GM12878 (cell line): ENCODE measurements around the gene EML5. TPM values are rescaled to one million over a fixed set of nuclear protein-coding genes. Genes with fewer than 3 reads are reported as not detected.

Experiments used
- ATAC-seq: fragments of 200-7000 bp; cut with Tn5 transposase; 3 replicates; pipeline ENCODE4 v1.9.1; 2020; ENCODE audit warnings: mild to moderate bottlenecking, moderate library complexity
- BruUV-seq: library from RNA; stranded (reverse); fragments of 400-500 nt; replicated peaks from 2 replicates; lab custom pipeline; 2021; lab: Mats Ljungman, UMichigan
- CTCF ChIA-PET: fragments of 300-600 bp; sonication (Branson Sonifier 250); formaldehyde crosslinking; extraction: SDS; loops from one replicate; lab custom pipeline; 2021; ENCODE audit warnings: inconsistent platforms; lab: Yijun Ruan, JAX
- POLR2A ChIA-PET: fragments of 350-600 bp; formaldehyde crosslinking; extraction: SDS; loops from one replicate; lab custom pipeline; 2021; ENCODE audit warnings: inconsistent platforms; lab: Charles Lee
- RAD21 ChIA-PET: fragments of 300-600 bp; sonication (Branson Sonifier 250); formaldehyde crosslinking; loops from one replicate; lab custom pipeline; 2023; ENCODE audit warnings: antibody characterized with exemption; ENCODE audit not compliant: unreplicated experiment; lab: Charles Lee
- SMC1A ChIA-PET: fragments of 300-600 bp; sonication (Branson Sonifier 250); formaldehyde crosslinking; loops from one replicate; lab custom pipeline; 2023; ENCODE audit not compliant: unreplicated experiment, uncharacterized antibody; lab: Charles Lee
- DNase-seq: peaks from one replicate; pipeline ENCODE4 v3.0.0-alpha.2; 2011; ENCODE audit warnings: low read depth, low spot score
- FAIRE-seq: peaks from 3 replicates; lab custom pipeline; 2011; peaks lifted over from hg19 to GRCh38; lab: Jason Lieb, UNC
- H2AFZ ChIP-seq: 2 replicates; pipeline ENCODE4 v1.6.0; 2011; ENCODE audit warnings: low read depth, low read length, control low read depth; ENCODE audit not compliant: control insufficient read depth
- H3K27ac ChIP-seq: 2 replicates; pipeline ENCODE4 v1.5.1; 2011; ENCODE audit warnings: control low read depth; ENCODE audit not compliant: control insufficient read depth, insufficient read depth
- H3K27me3 ChIP-seq, 2 experiments: replicated peaks in 1 of 2; 2 replicates each; pipeline versions ENCODE4 v1.6.0 to v1.6.1; 2011; ENCODE audit warnings: low read length in 1 of 2; ENCODE audit not compliant: control insufficient read depth in 2 of 2, insufficient read depth in 2 of 2
- H3K36me3 ChIP-seq, 2 experiments: 2 replicates each; pipeline ENCODE4 v1.5.1; 2011; ENCODE audit warnings: low read length in 1 of 2; ENCODE audit not compliant: control insufficient read depth in 2 of 2, insufficient read depth in 2 of 2
- H3K4me1 ChIP-seq: 2 replicates; pipeline ENCODE4 v1.6.1; 2011; ENCODE audit warnings: mild to moderate bottlenecking, low read length, moderate library complexity, mixed read lengths; ENCODE audit not compliant: control insufficient read depth, insufficient read depth
- H3K4me2 ChIP-seq: 2 replicates; pipeline ENCODE4 v1.6.0; 2011; ENCODE audit warnings: control low read depth; ENCODE audit not compliant: control insufficient read depth, insufficient read depth
- H3K4me3 ChIP-seq: fragments of 200-600 bp; sonication (generic); 2 replicates; pipeline ENCODE4 v1.5.1; 2016
- H3K79me2 ChIP-seq: 2 replicates; pipeline ENCODE4 v1.6.0; 2011; ENCODE audit warnings: low read length; ENCODE audit not compliant: control insufficient read depth, insufficient read depth
- H3K9ac ChIP-seq: 2 replicates; pipeline ENCODE4 v1.8.0; 2011; ENCODE audit warnings: low read length, control low read depth, mixed read lengths; ENCODE audit not compliant: control insufficient read depth, insufficient read depth
- H3K9me3 ChIP-seq: replicated peaks from 3 replicates; pipeline ENCODE4 v1.5.1; 2011; ENCODE audit warnings: mild to moderate bottlenecking, low read length; ENCODE audit not compliant: control insufficient read depth, insufficient read depth
- H4K20me1 ChIP-seq: 2 replicates; pipeline ENCODE4 v1.6.0; 2011; ENCODE audit not compliant: control insufficient read depth, insufficient read depth
- BMI1 ChIP-seq: fragments of 450-650 bp; IDR thresholded peaks from 2 replicates; pipeline ENCODE4 v1.6.1; 2016; ENCODE audit warnings: mild to moderate bottlenecking, moderate library complexity, borderline replicate concordance
- BRCA1 ChIP-seq: IDR thresholded peaks from 2 replicates; pipeline ENCODE4 v1.6.1; 2011; ENCODE audit warnings: low read depth, low read length, improper control_type of control experiment
- CHD4 ChIP-seq: fragments of 200-600 bp; sonication (generic); IDR thresholded peaks from 2 replicates; pipeline ENCODE4 v1.6.1; 2016; ENCODE audit warnings: mild to moderate bottlenecking
- CREB1 ChIP-seq: IDR thresholded peaks from 2 replicates; pipeline ENCODE4 v1.6.1; 2012; ENCODE audit warnings: low read depth, mild to moderate bottlenecking, inconsistent platforms
- EP300 ChIP-seq, 2 experiments: fragments of 150-350 bp in 1 of 2; IDR thresholded peaks; 2 replicates each; pipeline ENCODE4 v1.6.1; 2011 to 2012; ENCODE audit warnings: low read depth in 2 of 2, low read length in 2 of 2, borderline replicate concordance in 1 of 2, improper control_type of control experiment in 1 of 2, inconsistent platforms in 1 of 2; ENCODE audit not compliant: control insufficient read depth in 1 of 2
- ETV6 ChIP-seq, 2 experiments: fragments of 450-650 bp in 1 of 2; IDR thresholded peaks in 1 of 2; conservative IDR thresholded peaks in 1 of 2; 2 replicates each; pipeline ENCODE4 v1.6.1; 2014; ENCODE audit warnings: antibody characterized with exemption in 1 of 2, borderline replicate concordance in 1 of 2, low read depth in 1 of 2, mild to moderate bottlenecking in 1 of 2, moderate library complexity in 1 of 2
- FOXK2 ChIP-seq: fragments of 450-650 bp; IDR thresholded peaks from 2 replicates; pipeline ENCODE4 v1.6.1; 2017; ENCODE audit warnings: mild to moderate bottlenecking, moderate library complexity
- JUND ChIP-seq: IDR thresholded peaks from 2 replicates; pipeline ENCODE4 v1.6.1; 2012; ENCODE audit warnings: low read depth, mild to moderate bottlenecking, low read length, improper control_type of control experiment, moderate library complexity
- KAT2A ChIP-seq: conservative IDR thresholded peaks from 2 replicates; pipeline ENCODE4 v1.6.1; 2011; ENCODE audit warnings: low read depth, low read length; ENCODE audit not compliant: control insufficient read depth
- SREBF2 ChIP-seq: IDR thresholded peaks from 2 replicates; pipeline ENCODE4 v1.6.1; 2012; ENCODE audit warnings: mild to moderate bottlenecking, low read length
- TCF12 ChIP-seq: IDR thresholded peaks from 2 replicates; pipeline ENCODE4 v1.6.1; 2011; ENCODE audit warnings: low read depth, mild to moderate bottlenecking, low read length
- YY1 ChIP-seq: IDR thresholded peaks from 2 replicates; pipeline ENCODE4 v1.6.1; 2011; ENCODE audit warnings: low read depth, mild to moderate bottlenecking, low read length
- ZZZ3 ChIP-seq: IDR thresholded peaks from 2 replicates; pipeline ENCODE4 v1.6.1; 2011; ENCODE audit warnings: low read depth; ENCODE audit not compliant: control insufficient read depth, insufficient read length
- WGBS: methylation state at CpG from one replicate; pipeline ENCODE4 v1.1.6; 2016; ENCODE audit warnings: low lambda C conversion rate; ENCODE audit not compliant: insufficient replicate concordance, insufficient coverage; ENCODE audit errors: missing lambda C conversion rate; 5-methylcytosine and 5-hydroxymethylcytosine counted together
- in situ Hi-C: fragments of 300-500 bp; cut with MboI; formaldehyde crosslinking; loops from 9 replicates; pipeline ENCODE4 v1.14.3; 2018; ENCODE audit warnings: mixed read lengths
- intact Hi-C: fragments of 100-400 bp; cut with micrococcal nuclease; formaldehyde crosslinking; loops from one replicate; pipeline ENCODE4 v1.14.2; 2022; ENCODE audit not compliant: unreplicated experiment
- polyA plus RNA-seq, 11 experiments: library from polyadenylated mRNA; depleted of rRNA in 4 of 11; unstranded in 6 of 11; stranded (reverse) in 5 of 11; fragments of >200 nt; fragmentation: Nextera tagmentation in 4 of 11; fragmentation: Illumina TruSeq in 1 of 11; extraction: Ambion mirVana in 4 of 11; extraction: Trizol in 1 of 11; gene quantifications; 1 replicate in 1 of 11; 2 replicates in 10 of 11; pipeline versions ENCODE4 v1.2.1 to v1.2.3, GENCODE V29; 2011 to 2016; ENCODE audit warnings: inconsistent platforms in 2 of 11, missing spikeins in 2 of 11, low read depth in 1 of 11
- total RNA-seq, 4 experiments: library from RNA; depleted of rRNA in 3 of 4; stranded (reverse); fragments of >200 nt in 3 of 4; fragmentation: Illumina TruSeq in 1 of 4; extraction: Trizol in 1 of 4; gene quantifications; 2 replicates each; pipeline versions ENCODE4 v1.2.1 to v1.2.3, GENCODE V29; 2013 to 2021
- TF ChIP-seq, protein P1 (sequence below): fragments of 450-650 bp; IDR thresholded peaks from 2 replicates; pipeline ENCODE4 v1.6.1; 2017; ENCODE audit warnings: antibody characterized with exemption, mild to moderate bottlenecking, moderate library complexity

The EML5 gene
- total and polyA plus RNA-seq, 10 of the 15 experiments (the other 5 are each of a cell fraction or from before 2014, with no cell fraction given) = 0.08 to 0.35 (median 0.22) TPM; not detected in 1

DNA sequence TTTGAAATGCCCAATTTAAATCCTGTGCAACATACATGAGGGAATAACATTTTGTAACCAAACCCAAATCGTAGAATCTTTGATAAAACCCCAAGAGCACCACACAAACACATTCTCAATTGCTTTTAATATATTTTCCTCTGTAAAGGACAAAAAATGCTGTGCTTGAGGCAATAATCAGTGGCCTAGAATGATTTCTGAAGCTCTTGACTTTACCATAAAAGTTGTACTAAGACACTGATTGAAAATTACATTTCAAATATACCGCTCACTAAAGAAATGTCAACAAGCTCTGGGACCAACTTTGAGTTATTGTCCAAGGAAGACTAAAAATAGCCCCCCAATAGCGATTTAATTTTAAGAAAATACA lies 1.5 kb downstream of the EML5 start:
- ChIA-PET CTCF (interaction anchor here (0.8 to 1.5 kb wide), 2 partner anchors 122 to 124 kb away, joined by 4 to 9 read pairs; no protein-coding TSS in a partner anchor), POLR2A (no interaction called here), SMC1A (no interaction called here), RAD21 (interaction anchor here (1.0 kb wide), 1 partner anchor 123 kb away, joined by 4 read pairs; no protein-coding TSS in a partner anchor)
- no peak for ATAC-seq
- Histone ChIP-seq H3K36me3 (no peaks in the 10 kb centered on the region), H3K79me2 (no peaks in the 10 kb centered on the region), H3K9ac (no peak overlapping the region), H3K27ac (no peak overlapping the region), H3K4me1 (no peaks in the 10 kb centered on the region; the same call in 1 of the 2 replicates), H2AFZ (no peak overlapping the region), H3K27me3 (peaks cover 2 to 13% of the 10 kb centered on the region in 2 experiments; a peak in 3 of 4 replicates), H3K4me3 (no peak overlapping the region), H4K20me1 (no peaks in the 10 kb centered on the region), H3K9me3 (no peaks in the 10 kb centered on the region), H3K4me2 (no peak overlapping the region)
- WGBS = 69% methylated on average over 3 of the region's 3 CpGs
- in situ Hi-C loops = no loop called here
- BruUV-seq = no TSS peak
- TF ChIP-seq ZZZ3 (no peak), FOXK2 (no peak), SREBF2 (no peak), CREB1 (no peak), BMI1 (no peak), BRCA1 (no peak)
- no peak for FAIRE-seq
- no peak for DNase-seq
- intact Hi-C loops = loop anchor here (5.0 kb wide), 1 partner anchor 124 kb away; no protein-coding TSS in a partner anchor

DNA sequence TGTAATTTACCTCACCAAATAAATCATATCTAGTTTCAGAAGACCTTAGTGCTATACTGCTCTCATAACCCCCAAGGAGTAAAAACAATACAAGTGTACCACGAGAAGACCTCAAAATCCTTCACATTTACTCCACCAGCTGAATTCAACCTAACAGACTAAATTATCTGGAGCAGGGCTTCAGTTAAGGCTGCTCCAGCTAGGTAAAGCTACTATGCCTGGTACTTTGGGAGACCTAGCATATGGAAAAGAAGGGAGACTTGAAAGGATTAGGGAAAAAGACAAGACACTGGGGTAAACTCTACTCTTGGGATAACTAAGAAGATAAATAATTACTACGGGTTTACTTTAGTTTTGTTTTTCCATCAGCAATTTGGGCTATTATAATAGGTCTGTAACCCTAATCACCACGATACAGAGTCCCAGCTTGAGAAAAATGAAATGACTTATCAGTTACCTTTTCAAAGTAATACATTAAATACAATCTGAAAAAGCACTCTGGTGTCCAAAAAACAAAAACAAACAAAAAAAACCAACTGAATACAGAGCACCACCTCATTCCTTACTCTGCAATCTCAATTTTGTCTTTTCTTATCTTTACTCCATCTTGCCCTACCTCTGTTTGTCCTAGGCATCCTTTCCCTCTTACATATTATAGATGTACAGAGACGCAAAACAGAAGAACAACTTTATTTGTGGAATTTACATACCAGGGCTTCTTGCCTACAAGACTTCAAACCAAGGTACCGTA lies 2.1 kb downstream of the EML5 start:
- ATAC-seq (no peak), FAIRE-seq (no peak), DNase-seq (no peak)
- CTCF ChIA-PET = interaction anchor here (0.8 to 1.5 kb wide), 2 partner anchors 122 to 123 kb away, joined by 4 to 9 read pairs; no protein-coding TSS in a partner anchor
- POLR2A ChIA-PET = no interaction called here
- intact Hi-C loops (loop anchor here (5.0 kb wide), 1 partner anchor 123 kb away; no protein-coding TSS in a partner anchor), in situ Hi-C loops (no loop called here)
- no peaks in the 10 kb centered on the region for H3K9me3 ChIP-seq
- H3K9ac ChIP-seq = no peak overlapping the region
- no peaks in the 10 kb centered on the region for H3K79me2 ChIP-seq
- no peak overlapping the region for H2AFZ ChIP-seq
- H3K27me3 ChIP-seq = peaks cover 2 to 13% of the 10 kb centered on the region in 2 experiments; a peak in 3 of 4 replicates
- H3K4me2 ChIP-seq = no peak overlapping the region
- WGBS = 78% methylated on average over 5 of the region's 5 CpGs
- RAD21 ChIA-PET = interaction anchor here (1.0 to 1.1 kb wide), 2 partner anchors 123 kb away, joined by 3 to 4 read pairs; no protein-coding TSS in a partner anchor
- no peaks in the 10 kb centered on the region for H3K36me3 ChIP-seq
- no peak overlapping the region for H3K4me3 ChIP-seq
- H3K27ac ChIP-seq = no peak overlapping the region
- no TSS peak for BruUV-seq
- no peaks in the 10 kb centered on the region; the same call in 1 of the 2 replicates for H3K4me1 ChIP-seq
- no peaks in the 10 kb centered on the region for H4K20me1 ChIP-seq
- SMC1A ChIA-PET = no interaction called here
- TF ChIP-seq YY1 = no peak
- no peak for TF ChIP-seq ETV6 (conservative IDR thresholded peaks at IDR 0.05 in 1 of 2, IDR thresholded peaks at IDR 0.05 in 1 of 2; ENCODE audit: borderline replicate concordance in 1 of 2, low read depth in 1 of 2)
- no peak for TF ChIP-seq JUND
- no peak for TF ChIP-seq KAT2A
- TF ChIP-seq, protein P1, sequence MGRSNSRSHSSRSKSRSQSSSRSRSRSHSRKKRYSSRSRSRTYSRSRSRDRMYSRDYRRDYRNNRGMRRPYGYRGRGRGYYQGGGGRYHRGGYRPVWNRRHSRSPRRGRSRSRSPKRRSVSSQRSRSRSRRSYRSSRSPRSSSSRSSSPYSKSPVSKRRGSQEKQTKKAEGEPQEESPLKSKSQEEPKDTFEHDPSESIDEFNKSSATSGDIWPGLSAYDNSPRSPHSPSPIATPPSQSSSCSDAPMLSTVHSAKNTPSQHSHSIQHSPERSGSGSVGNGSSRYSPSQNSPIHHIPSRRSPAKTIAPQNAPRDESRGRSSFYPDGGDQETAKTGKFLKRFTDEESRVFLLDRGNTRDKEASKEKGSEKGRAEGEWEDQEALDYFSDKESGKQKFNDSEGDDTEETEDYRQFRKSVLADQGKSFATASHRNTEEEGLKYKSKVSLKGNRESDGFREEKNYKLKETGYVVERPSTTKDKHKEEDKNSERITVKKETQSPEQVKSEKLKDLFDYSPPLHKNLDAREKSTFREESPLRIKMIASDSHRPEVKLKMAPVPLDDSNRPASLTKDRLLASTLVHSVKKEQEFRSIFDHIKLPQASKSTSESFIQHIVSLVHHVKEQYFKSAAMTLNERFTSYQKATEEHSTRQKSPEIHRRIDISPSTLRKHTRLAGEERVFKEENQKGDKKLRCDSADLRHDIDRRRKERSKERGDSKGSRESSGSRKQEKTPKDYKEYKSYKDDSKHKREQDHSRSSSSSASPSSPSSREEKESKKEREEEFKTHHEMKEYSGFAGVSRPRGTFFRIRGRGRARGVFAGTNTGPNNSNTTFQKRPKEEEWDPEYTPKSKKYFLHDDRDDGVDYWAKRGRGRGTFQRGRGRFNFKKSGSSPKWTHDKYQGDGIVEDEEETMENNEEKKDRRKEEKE = no peak
- no peak for TF ChIP-seq TCF12
- TF ChIP-seq EP300 (IDR thresholded peaks at IDR 0.05; ENCODE audit: borderline replicate concordance in 1 of 2, control insufficient read depth in 1 of 2, low read depth in 2 of 2, low read length in 2 of 2) = no peak
- TF ChIP-seq CHD4 = no peak
